ENCODE data around the gene TMEM107. TPM values are rescaled to one million over a fixed set of nuclear protein-coding genes. Genes with fewer than 3 reads are reported as not detected.

TMEM107 gene
- total RNA-seq, 1 donor from 2014 or later = 6.7 TPM

DNA sequence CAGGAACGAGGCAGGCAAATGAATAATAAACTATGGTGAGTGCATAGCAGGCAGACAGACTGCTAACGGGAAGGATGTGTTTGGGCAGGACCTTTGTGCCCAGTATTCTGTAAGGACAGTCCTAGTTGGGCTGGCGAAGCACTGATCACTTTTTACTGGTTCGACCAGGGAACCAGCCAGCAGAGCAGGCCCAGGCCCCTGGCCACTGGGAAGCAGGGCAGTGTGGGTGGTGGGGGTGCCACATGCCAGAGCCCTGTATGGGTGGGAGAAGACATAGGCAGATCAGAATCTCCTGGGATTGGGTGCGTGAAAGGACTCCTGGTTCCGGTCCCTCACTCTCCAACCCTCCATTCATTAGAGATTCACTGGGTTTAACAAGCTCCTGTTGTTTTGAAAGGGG, 9.4 kb downstream of the TMEM107 start:
- peak; percentile 41 for DNase-seq (ENCODE audit: missing footprints)
- intact Hi-C loops (cut with DNase I) = no loop called here

DNA sequence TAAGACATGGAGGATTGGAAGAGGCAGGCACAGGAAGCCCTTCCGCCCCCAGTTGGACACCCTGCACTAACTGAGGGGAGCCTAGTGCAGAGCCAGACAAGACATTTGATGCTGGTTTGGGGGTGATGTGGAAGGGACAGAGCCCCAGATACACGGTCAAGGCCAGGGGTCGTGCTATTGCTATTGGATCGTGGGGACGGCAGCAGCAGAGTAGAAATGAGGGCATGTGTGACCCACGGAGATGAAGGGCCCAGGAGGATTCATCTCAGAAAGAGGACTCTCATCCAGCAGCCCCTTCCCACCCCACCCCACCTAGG, 11.4 kb downstream of the TMEM107 start:
- DNase-seq (ENCODE audit: missing footprints) = peak; percentile 33
- no peak for ATAC-seq
- intact Hi-C loops (cut with DNase I) = loop anchor here (2.0 kb wide), 1 partner anchor 22 kb away; no protein-coding TSS in a partner anchor

More for the DNA sequence above, 9.4 kb downstream of the TMEM107 start:
- no peak for ATAC-seq

- intact Hi-C loops (cut with DNase I) = loop anchor here (2.0 kb wide), 1 partner anchor 23 kb away; no protein-coding TSS in a partner anchor
- peak; percentile 89 for DNase-seq (ENCODE audit: missing footprints)
- ATAC-seq = peak; percentile 87
Measured at GRCh38 chr17:8163978-8164814, 12.0 kb downstream of the TMEM107 start.

DNA sequence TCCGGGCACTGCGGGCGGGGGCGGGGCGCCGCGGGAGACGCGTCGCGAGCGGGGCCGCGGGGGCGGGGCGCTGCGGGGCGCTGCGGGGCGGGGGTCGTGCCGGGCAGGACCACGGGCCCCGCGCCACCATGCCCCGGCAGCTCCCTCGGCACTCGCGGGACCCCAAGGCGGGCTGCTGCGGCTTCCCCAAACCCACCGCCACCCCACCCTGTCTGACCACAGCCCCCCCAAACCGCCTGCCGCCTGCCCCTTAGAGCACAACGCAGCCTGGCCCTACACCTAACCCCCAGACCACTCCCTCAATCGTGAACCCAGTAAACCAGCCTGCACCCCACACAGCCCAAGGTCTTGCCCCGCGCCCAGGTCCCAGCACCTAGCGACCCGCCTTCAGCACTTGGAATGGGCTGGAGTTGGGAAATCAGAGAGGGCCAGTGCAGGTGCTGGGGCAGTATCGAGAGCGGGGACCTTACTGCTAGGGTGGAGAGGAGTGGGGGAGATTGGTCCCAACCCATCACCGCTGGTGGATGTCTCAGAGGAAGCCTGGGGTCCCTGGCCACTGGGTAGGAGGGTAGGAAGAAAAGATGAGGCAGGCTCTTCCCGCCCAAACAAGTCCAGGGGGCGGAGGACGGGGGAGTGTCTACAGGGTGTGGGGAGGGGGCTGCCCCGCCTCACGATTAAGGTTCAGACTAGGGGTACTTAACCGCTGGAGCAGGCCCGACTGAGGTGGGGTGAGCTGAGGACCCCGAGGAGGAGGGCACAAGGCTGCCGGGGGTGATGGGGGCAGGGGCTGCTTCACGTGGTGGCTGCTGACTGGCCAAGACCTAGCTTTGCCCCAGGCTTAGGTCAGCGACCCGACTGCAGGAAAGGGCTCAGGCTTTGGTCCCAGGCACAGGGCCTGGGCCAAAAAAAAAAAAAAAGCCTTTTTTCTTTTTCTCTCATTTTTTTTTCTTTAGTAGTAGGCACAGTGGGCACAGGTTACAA, 12.9 kb downstream of the TMEM107 start:
- intact Hi-C loops (cut with DNase I) = no loop called here
- ATAC-seq (peak; percentile 5), DNase-seq (ENCODE audit: missing footprints) (peak; percentile 56)

GRCh38 chr17:8162233-8162996, 13.8 kb downstream of the TMEM107 start, which contains the start of gene VAMP2:
Gene VAMP2, minus strand, starts transcription at chr17:8162948. Its CDS starts 69 bp downstream, at chr17:8162879.
- ATAC-seq (peak; percentile 58), DNase-seq (ENCODE audit: missing footprints) (peak; percentile 92)
- intact Hi-C loops (cut with DNase I) = no loop called here

GRCh38 chr17:8161289-8162232, 14.6 kb downstream of the TMEM107 start:
- intact Hi-C loops (cut with DNase I) = no loop called here
- ATAC-seq (no peak), DNase-seq (ENCODE audit: missing footprints) (peak; percentile 62)

DNA sequence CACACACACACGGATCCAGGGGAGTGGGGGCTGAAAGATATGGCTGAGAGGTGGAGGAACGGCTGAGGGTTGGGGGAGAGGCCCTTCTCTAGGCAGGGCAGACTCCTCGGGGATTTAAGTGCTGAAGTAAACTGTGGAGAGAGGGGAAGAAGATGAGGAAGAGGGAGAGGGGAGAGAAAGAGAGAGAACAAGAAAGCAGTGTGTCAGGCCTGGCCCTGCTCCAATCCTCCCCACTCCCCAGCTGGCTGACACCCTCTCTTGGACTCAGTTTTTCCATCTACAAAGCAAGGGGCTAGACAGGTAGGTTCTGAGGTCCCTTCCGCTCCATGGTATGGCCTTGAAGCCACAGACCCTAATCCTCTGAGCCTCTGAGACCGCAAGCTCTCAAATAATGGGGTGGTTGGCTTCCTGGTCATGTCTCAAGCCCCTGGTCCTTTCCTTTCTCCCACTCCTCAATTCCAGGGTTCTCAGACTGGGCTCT, 15.4 kb downstream of the TMEM107 start:
- intact Hi-C loops (cut with DNase I) = no loop called here
- DNase-seq (ENCODE audit: missing footprints) (peak; percentile 25), ATAC-seq (no peak)

DNA sequence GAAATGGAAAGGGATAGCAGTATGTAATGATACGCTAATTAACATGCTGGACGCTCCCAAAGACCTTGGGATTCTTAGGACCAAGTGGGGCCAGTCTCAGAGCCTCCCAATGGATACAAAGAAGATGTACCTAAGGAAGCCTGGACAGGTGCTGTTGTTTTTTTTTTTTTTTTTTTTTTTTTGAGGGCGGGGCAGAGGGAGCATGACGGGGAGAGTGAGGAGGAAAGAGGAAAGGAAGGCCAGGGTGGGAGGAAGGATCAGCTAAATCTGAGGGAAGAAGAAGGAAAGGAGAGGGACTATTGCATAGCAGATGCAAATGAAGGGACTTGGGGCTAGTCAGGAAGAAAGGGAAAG, 16.0 kb downstream of the TMEM107 start:
- intact Hi-C loops (cut with DNase I) = no loop called here
- ATAC-seq (no peak), DNase-seq (ENCODE audit: missing footprints) (no peak)

DNA sequence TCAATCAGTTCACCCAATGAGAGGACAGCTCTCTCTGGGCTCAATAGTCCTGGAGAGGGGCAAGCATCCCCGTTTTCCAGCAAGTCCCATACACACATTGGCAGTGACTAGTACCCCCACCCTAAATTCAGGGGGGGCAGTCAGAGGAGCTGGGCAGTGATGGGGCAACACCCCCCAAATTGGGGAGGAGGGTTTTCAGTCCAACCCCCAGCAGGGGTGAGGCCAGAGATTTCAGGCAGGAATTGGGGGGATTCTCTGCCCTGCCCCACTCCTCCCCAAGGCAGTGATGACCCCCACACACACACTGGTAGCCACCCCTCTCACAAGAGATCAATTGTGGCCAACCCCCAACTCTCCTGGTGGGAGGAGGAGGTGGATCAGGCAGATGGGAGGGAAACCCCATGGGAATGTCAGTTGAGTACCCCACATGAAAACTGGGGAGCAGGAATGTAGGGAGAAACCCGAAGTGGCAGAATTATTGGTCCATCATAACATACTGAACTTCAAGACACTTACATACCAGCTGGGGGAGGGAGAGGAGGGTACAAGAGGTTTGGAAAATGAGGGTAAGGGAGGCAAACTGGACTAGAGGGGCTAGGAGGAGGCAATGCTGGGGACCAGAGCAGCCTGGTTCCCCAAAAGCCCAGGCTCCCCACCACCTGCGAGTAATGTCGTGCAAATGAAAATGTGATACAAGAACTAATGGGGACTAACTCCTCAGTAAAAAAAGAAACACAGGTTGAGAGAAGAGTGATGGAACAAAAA, 16.5 kb downstream of the TMEM107 start:
- intact Hi-C loops (cut with DNase I) = loop anchor here (1.0 to 10.0 kb wide), 2 partner anchors 39 to 305 kb away; partner anchors contain the start of genes CYB5D1, NAA38 and TMEM88
- no peak for ATAC-seq
- DNase-seq (ENCODE audit: missing footprints) = no peak

DNA sequence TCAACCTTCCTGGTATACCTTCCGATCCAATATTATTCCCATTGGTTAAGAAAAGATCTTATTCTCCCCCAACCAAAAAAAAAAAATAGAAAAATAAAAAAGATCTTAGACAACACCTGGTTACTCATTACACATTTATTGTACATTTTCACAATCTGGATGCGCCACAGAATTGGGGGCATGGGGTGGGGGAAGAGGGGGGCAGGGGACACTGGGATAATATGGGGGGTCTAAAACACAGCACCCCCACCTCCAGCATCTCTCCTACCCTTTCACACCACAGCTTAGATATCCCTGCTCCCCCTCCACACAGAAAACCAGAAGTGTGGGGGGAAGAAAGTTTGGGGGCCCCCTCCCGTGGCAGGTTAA, 17.2 kb downstream of the TMEM107 start:
- ATAC-seq (no peak), DNase-seq (ENCODE audit: missing footprints) (no peak)
- intact Hi-C loops (cut with DNase I) = loop anchor here (1.0 to 10.0 kb wide), 2 partner anchors 39 to 304 kb away; partner anchors contain the start of genes CYB5D1, NAA38 and TMEM88

DNA sequence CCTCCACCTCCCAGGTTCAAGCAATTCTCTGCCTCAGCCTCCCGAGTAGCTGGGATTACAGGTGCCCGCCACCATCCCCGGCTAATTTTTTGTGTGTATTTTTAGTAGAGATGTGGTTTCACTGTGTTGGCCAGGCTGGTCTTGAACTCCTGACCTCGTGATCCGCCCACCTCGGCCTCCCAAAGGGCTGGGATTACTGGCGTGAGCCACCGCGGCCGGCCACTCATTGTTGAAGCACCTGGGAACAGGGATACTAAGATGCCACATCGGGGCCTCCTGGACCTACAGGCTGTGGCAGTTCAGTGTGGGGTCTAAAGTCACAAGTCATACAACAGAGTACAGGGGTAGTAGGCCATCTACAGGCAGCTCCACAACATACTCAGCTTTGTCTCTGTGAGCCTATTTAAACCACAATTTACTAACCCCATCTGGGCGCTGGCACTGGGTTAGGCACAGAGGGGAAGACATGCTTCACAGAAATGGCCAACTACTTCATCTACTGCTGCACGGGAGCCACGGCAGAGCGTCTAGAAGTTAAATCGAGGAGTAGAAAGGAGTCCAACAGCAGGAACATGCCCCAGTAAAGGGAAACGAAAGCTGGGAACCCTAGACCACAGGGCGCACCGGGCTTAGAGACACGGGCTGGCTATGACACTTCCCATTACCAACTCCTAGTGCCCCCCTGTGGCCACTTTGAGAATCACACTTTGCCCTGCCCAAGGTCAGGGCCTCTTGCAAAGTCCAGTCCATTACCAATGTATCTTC, 17.7 kb downstream of the TMEM107 start:
- peak; percentile 93 for DNase-seq (ENCODE audit: missing footprints)
- peak; percentile 18 for ATAC-seq
- intact Hi-C loops (cut with DNase I) = loop anchor here (1.0 to 10.0 kb wide), 3 partner anchors 20 to 304 kb away; partner anchors contain the start of genes CYB5D1, NAA38 and TMEM88

- intact Hi-C loops (cut with DNase I) = loop anchor here (10.0 kb wide), 1 partner anchor 302 kb away; the partner anchor contains the start of genes CYB5D1, NAA38 and TMEM88
- DNase-seq (ENCODE audit: missing footprints) (peak; percentile 100), ATAC-seq (peak; percentile 66)
Measured at GRCh38 chr17:8156246-8156992, 19.8 kb downstream of the TMEM107 start.

- intact Hi-C loops (cut with DNase I) = loop anchor here (2.0 to 10.0 kb wide), 2 partner anchors 31 to 301 kb away; partner anchors contain the start of genes CYB5D1, NAA38 and TMEM88
- DNase-seq (ENCODE audit: missing footprints) = no peak
Measured at GRCh38 chr17:8155996-8156245, 20.3 kb downstream of the TMEM107 start.

GRCh38 chr17:8155231-8155995, 20.8 kb downstream of the TMEM107 start:
- ATAC-seq (no peak), DNase-seq (ENCODE audit: missing footprints) (no peak)
- intact Hi-C loops (cut with DNase I) = loop anchor here (2.0 to 10.0 kb wide), 2 partner anchors 31 to 301 kb away; partner anchors contain the start of genes CYB5D1, NAA38 and TMEM88

More at GRCh38 chr17:8155996-8156245, 20.3 kb downstream of the TMEM107 start:
- ATAC-seq = no peak
